ENCODE measurements around the gene ASIP. TPM values are rescaled to one million over a fixed set of nuclear protein-coding genes. Genes with fewer than 3 reads are reported as not detected.

The ASIP gene
- total and polyA plus RNA-seq, 2 of the 4 experiments (the other 2 are of a cell fraction): not detected

DNA sequence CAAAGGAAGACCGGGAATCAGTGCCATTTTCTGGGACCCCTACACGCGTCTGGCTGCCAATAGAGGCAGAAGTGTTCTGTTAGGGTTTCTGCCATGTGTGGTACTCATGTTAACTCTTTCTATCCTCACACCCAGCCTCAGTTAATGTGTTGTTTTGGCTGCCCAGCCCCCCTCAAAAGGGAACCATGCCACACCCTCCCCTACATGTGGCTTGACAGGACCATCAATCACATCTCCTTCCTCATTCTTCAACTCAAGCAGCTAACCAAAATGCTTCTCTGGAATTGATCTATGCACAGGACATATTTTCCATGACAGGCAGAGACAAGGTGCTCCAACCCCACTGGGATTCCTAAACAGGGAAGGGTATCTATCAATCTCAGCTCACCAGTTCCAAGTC is 40.0 kb downstream of the ASIP start:
- Histone ChIP-seq H3K36me3 (ENCODE audit: control insufficient read depth, insufficient read depth, low read length) (peaks cover 57% of the 10 kb centered on the region), H3K4me2 (ENCODE audit: low read depth, low read length) (no peak overlapping the region), H2AK9ac (replicated peaks; ENCODE audit: low read depth, low read length, poor library complexity) (no peak overlapping the region), H3K56ac (ENCODE audit: extremely low read depth, insufficient read depth, low read length) (no peak overlapping the region), H3K4me3 (ENCODE audit: insufficient read depth, low read depth, low read length) (no peak overlapping the region), H2BK20ac (ENCODE audit: low read depth, low read length) (no peak overlapping the region), H2BK5ac (ENCODE audit: low read depth, low read length, poor library complexity, severe bottlenecking) (no peak overlapping the region), H3K23ac (ENCODE audit: low read depth, low read length) (no peak overlapping the region), H2BK120ac (ENCODE audit: low read depth, low read length) (no peak overlapping the region), H3K9me3 (ENCODE audit: control insufficient read depth, insufficient read depth, low read length) (no peaks in the 10 kb centered on the region), H3K4ac (ENCODE audit: low read depth, low read length) (no peak overlapping the region; the same call in 1 of the 2 replicates), H2BK15ac (ENCODE audit: low read depth, low read length) (no peak overlapping the region), H2AK5ac (ENCODE audit: low read depth, low read length) (no peak overlapping the region), H3K27me3 (ENCODE audit: control insufficient read depth, insufficient read depth, low read length) (no peaks in the 10 kb centered on the region), H4K20me1 (ENCODE audit: insufficient read depth, low read length) (no peaks in the 10 kb centered on the region), H3K14ac (replicated peaks; ENCODE audit: low read depth, low read length) (no peak overlapping the region), H3K27ac (ENCODE audit: insufficient read depth, low read length) (no peak overlapping the region), H2AFZ (replicated peaks; ENCODE audit: low read length, poor library complexity) (no peak overlapping the region), H3K4me1 (ENCODE audit: control insufficient read depth, insufficient read depth, low read length) (no peaks in the 10 kb centered on the region), H3K79me1 (ENCODE audit: low read depth in 1 of 2, low read length in 2 of 2) (no peaks in the 10 kb centered on the region; a peak in 1 of 4 replicates), H3K9me1 (ENCODE audit: insufficient read depth, low read length) (0 out of 2 replicates have a peak, but pooled peaks cover 5% of the 10 kb centered on the region), H4K5ac (ENCODE audit: low read depth, low read length) (no peak overlapping the region), H3K9ac (ENCODE audit: low read depth, low read length) (no peak overlapping the region), H4K91ac (ENCODE audit: insufficient read depth, low read depth, low read length) (no peak overlapping the region), H3K18ac (ENCODE audit: low read depth, low read length) (no peak overlapping the region), H4K8ac (ENCODE audit: low read depth in 2 of 2, low read length in 2 of 2) (no peak overlapping the region)
- ChIA-PET POLR2A (ENCODE audit: unreplicated experiment) (no interaction called here), CTCF (no interaction called here)
- dilution Hi-C loops (cut with HindIII; ENCODE audit: low sequenced_read_pairs, unreplicated experiment) (no loop called here), in situ Hi-C loops (cut with MboI; ENCODE audit: low sequenced_read_pairs) (loop anchor here (10.0 kb wide), 1 partner anchor 86 kb away; no protein-coding TSS in a partner anchor), intact Hi-C loops (cut with micrococcal nuclease) (no loop called here)
- TF ChIP-seq RAD21 (IDR thresholded peaks at IDR 0.05; ENCODE audit: low read length) (no peak), RFX5 (IDR thresholded peaks at IDR 0.05; ENCODE audit: low read depth, low read length) (no peak), RCOR1 (IDR thresholded peaks at IDR 0.05; ENCODE audit: insufficient replicate concordance, low read length) (no peak), MAFK (IDR thresholded peaks at IDR 0.05; ENCODE audit: low read depth, low read length) (no peak), BHLHE40 (IDR thresholded peaks at IDR 0.05; ENCODE audit: low read depth, low read length) (no peak), CHD1 (IDR thresholded peaks at IDR 0.05; ENCODE audit: low read depth, low read length) (no peak)
- TF ChIP-seq, protein P1, sequence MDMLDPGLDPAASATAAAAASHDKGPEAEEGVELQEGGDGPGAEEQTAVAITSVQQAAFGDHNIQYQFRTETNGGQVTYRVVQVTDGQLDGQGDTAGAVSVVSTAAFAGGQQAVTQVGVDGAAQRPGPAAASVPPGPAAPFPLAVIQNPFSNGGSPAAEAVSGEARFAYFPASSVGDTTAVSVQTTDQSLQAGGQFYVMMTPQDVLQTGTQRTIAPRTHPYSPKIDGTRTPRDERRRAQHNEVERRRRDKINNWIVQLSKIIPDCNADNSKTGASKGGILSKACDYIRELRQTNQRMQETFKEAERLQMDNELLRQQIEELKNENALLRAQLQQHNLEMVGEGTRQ (IDR thresholded peaks at IDR 0.05; ENCODE audit: low read depth, low read length): no peak
- TF ChIP-seq, protein P2, sequence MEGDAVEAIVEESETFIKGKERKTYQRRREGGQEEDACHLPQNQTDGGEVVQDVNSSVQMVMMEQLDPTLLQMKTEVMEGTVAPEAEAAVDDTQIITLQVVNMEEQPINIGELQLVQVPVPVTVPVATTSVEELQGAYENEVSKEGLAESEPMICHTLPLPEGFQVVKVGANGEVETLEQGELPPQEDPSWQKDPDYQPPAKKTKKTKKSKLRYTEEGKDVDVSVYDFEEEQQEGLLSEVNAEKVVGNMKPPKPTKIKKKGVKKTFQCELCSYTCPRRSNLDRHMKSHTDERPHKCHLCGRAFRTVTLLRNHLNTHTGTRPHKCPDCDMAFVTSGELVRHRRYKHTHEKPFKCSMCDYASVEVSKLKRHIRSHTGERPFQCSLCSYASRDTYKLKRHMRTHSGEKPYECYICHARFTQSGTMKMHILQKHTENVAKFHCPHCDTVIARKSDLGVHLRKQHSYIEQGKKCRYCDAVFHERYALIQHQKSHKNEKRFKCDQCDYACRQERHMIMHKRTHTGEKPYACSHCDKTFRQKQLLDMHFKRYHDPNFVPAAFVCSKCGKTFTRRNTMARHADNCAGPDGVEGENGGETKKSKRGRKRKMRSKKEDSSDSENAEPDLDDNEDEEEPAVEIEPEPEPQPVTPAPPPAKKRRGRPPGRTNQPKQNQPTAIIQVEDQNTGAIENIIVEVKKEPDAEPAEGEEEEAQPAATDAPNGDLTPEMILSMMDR (conservative IDR thresholded peaks at IDR 0.05; ENCODE audit: low read depth, low read length): no peak
- TF ChIP-seq, protein P3, sequence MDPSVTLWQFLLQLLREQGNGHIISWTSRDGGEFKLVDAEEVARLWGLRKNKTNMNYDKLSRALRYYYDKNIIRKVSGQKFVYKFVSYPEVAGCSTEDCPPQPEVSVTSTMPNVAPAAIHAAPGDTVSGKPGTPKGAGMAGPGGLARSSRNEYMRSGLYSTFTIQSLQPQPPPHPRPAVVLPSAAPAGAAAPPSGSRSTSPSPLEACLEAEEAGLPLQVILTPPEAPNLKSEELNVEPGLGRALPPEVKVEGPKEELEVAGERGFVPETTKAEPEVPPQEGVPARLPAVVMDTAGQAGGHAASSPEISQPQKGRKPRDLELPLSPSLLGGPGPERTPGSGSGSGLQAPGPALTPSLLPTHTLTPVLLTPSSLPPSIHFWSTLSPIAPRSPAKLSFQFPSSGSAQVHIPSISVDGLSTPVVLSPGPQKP (IDR thresholded peaks at IDR 0.05; ENCODE audit: borderline replicate concordance, low read depth, low read length): no peak
- DNase-seq (no peak), ATAC-seq (ENCODE audit: low read depth) (no peak)
- BruUV-seq (replicated peaks): no TSS peak
- no CpG with 5 or more reads among the region's 3 CpGs for WGBS, 2 experiments (ENCODE audit: extremely low coverage in 2 of 2, insufficient read length in 1 of 2)
